Gastrocnemius medialis (tissue), 4 donors: Measurements from ENCODE around the gene SCNN1G. TPM values are rescaled to one million over a fixed set of nuclear protein-coding genes. Genes with fewer than 3 reads are reported as not detected.

Experiments used
- ATAC-seq, 2 donors: fragments of 150-250 bp; one replicate each; pipeline ENCODE4 v1.9.1; 2016
- DNase-seq, 2 donors: peaks; one replicate each; pipeline ENCODE4 v3.0.0-alpha.2; 2019
- H3K27ac ChIP-seq, 4 donors: fragments of 200-600 bp; sonication (generic); 1 replicate in 1 of 4; 2 replicates in 3 of 4; pipeline ENCODE4 v1.5.1; 2016 to 2018; ENCODE audit warnings: mild to moderate bottlenecking in 2 of 4, moderate library complexity in 1 of 4
- H3K27me3 ChIP-seq, 3 donors: fragments of 200-600 bp; sonication (generic) in 2 of 3; 1 replicate in 1 of 3; 2 replicates in 2 of 3; pipeline versions ENCODE4 v1.5.1 to v1.6.0; 2016 to 2019; ENCODE audit warnings: mild to moderate bottlenecking in 1 of 3, moderate library complexity in 1 of 3
- H3K36me3 ChIP-seq, 2 donors: fragments of 200-600 bp; sonication (generic) in 1 of 2; one replicate each; pipeline ENCODE4 v1.5.1; 2017 to 2018
- H3K4me1 ChIP-seq, 2 donors: fragments of 200-600 bp; sonication (generic) in 1 of 2; one replicate each; pipeline ENCODE4 v1.5.1; 2016 to 2017; ENCODE audit warnings: mild to moderate bottlenecking in 2 of 2
- H3K4me3 ChIP-seq, 4 donors: fragments of 200-600 bp; sonication (generic) in 3 of 4; 1 replicate in 1 of 4; 2 replicates in 3 of 4; pipeline ENCODE4 v1.5.1; 2016 to 2019; ENCODE audit warnings: mild to moderate bottlenecking in 2 of 4
- H3K9me3 ChIP-seq, 3 donors: fragments of 200-600 bp; sonication (generic) in 2 of 3; 1 replicate in 1 of 3; 2 replicates in 2 of 3; pipeline ENCODE4 v1.5.1; 2016 to 2019
- POLR2A ChIP-seq, 2 donors: fragments of 450-650 bp; IDR thresholded peaks; one replicate each; pipeline ENCODE4 v1.6.1; 2017; ENCODE audit warnings: antibody characterized with exemption in 2 of 2, mild to moderate bottlenecking in 2 of 2, moderate library complexity in 2 of 2
- in situ Hi-C, 4 donors: fragments of 200-750 bp; cut with MboI; loops; one replicate each; pipeline versions ENCODE4 v1.15.0 to v1.8.0; 2017; ENCODE audit warnings: low sequenced_read_pairs in 4 of 4
- intact Hi-C: fragments of 100-400 bp; cut with DNase I; formaldehyde crosslinking; loops from one replicate; pipeline ENCODE4 v1.15.1; 2023; ENCODE audit warnings: low total_unique reads
- total RNA-seq, 4 donors: library from RNA; depleted of rRNA; stranded (reverse); fragments of >200 nt; gene quantifications; one replicate each; pipeline versions ENCODE4 v1.1.0 to v1.2.3, GENCODE V29; 2016
- TF ChIP-seq, protein P1 (sequence below), 5 experiments: fragments of 450-650 bp in 3 of 5; fragments of 200-600 bp in 2 of 5; sonication (generic) in 2 of 5; IDR thresholded peaks in 4 of 5; conservative IDR thresholded peaks in 1 of 5; 1 replicate in 4 of 5; 2 replicates in 1 of 5; pipeline ENCODE4 v1.5.1; 2016 to 2019; ENCODE audit warnings: antibody characterized with exemption in 5 of 5, mild to moderate bottlenecking in 3 of 5, moderate library complexity in 3 of 5

Gene SCNN1G, protein sequence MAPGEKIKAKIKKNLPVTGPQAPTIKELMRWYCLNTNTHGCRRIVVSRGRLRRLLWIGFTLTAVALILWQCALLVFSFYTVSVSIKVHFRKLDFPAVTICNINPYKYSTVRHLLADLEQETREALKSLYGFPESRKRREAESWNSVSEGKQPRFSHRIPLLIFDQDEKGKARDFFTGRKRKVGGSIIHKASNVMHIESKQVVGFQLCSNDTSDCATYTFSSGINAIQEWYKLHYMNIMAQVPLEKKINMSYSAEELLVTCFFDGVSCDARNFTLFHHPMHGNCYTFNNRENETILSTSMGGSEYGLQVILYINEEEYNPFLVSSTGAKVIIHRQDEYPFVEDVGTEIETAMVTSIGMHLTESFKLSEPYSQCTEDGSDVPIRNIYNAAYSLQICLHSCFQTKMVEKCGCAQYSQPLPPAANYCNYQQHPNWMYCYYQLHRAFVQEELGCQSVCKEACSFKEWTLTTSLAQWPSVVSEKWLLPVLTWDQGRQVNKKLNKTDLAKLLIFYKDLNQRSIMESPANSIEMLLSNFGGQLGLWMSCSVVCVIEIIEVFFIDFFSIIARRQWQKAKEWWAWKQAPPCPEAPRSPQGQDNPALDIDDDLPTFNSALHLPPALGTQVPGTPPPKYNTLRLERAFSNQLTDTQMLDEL
- total RNA-seq, result under 1 TPM in 1 of 4 donors, not detected in 3; 0.58 TPM

DNA sequence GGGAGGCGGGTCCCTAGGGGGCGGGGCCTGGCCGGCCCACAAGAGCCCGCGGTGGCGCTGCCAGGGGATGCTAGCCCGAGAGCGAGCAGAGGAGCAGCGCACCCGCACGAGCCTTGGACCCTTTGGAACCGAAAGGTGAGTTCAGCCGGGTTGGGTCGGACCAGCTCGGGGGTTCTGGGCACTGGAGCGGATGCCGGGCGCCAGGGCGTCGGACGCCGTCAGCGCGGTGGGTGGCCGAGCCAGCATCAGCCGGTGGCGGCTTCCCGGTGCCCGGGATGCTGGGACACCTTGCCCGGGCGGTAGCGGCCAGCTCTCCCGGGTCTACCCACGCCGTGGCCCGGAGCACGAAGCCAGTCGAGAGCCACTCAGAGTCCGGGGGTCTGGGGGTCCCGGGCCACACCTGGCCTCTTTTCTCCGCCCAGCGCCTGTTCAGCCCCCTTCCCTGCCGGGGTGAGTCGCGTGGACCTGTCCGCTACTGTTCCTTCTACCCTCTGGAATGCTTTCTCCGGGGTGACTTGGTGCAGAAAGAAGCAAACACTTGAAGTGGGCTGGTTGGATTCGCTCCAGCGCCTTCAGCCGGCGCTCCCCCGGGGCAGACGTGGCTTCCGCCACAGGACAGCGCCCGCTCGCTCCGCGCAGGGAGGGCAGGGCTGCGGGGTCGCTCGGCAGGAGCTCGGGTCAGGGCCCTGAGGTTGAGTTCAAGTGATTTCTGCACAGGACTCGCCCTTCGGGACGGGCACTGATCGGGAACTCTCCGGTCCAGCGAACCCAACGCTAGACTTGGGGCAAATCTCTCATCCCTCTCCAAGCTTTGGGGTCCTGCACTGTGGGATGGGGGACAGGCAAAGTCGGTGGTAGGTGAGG lies at the start of gene SCNN1G:
Gene SCNN1G (plus strand): TSS at position 67 of the 864 bp plus-strand sequence. CDS start 3,527 bp downstream, outside the sequence.
- peak within 1 kb of the TSS; percentile 19 to 59 (median 50) for H3K4me3 ChIP-seq
- intact Hi-C loops, result loop anchor here (1.0 kb wide), 1 partner anchor 251 kb away; no protein-coding TSS in a partner anchor
- DNase-seq, result no peak

GRCh38 chr16:23132775-23133463 lies 49.6 kb upstream of the SCNN1G start:
- no peaks in the 10 kb centered on the region for H3K36me3 ChIP-seq

More for the DNA sequence above, at the start of gene SCNN1G:
- Histone ChIP-seq H3K27me3 (peaks cover 18 to 33% (median 30%) of the 10 kb centered on the region in 3 donors), H3K4me1 (peaks cover 7 to 16% of the 10 kb centered on the region in 2 donors), H3K9me3 (no peaks in the 10 kb centered on the region), H3K27ac (no peak within 1 kb of the TSS), H3K36me3 (no peaks in the 10 kb centered on the region)
- ATAC-seq, result peak; percentile 25 to 27
- TF ChIP-seq, protein P1, sequence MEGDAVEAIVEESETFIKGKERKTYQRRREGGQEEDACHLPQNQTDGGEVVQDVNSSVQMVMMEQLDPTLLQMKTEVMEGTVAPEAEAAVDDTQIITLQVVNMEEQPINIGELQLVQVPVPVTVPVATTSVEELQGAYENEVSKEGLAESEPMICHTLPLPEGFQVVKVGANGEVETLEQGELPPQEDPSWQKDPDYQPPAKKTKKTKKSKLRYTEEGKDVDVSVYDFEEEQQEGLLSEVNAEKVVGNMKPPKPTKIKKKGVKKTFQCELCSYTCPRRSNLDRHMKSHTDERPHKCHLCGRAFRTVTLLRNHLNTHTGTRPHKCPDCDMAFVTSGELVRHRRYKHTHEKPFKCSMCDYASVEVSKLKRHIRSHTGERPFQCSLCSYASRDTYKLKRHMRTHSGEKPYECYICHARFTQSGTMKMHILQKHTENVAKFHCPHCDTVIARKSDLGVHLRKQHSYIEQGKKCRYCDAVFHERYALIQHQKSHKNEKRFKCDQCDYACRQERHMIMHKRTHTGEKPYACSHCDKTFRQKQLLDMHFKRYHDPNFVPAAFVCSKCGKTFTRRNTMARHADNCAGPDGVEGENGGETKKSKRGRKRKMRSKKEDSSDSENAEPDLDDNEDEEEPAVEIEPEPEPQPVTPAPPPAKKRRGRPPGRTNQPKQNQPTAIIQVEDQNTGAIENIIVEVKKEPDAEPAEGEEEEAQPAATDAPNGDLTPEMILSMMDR (IDR thresholded peaks at IDR 0.05 in 4 of 5, conservative IDR thresholded peaks at IDR 0.05 in 1 of 5), result peak in 2 of 5 experiments; percentile 31 to 39
- no peak for TF ChIP-seq POLR2A (IDR thresholded peaks at IDR 0.05)
- in situ Hi-C loops, result loop anchor here in 2 of 4 donors (5.0 kb wide), 2 partner anchors 244 to 254 kb away; no protein-coding TSS in a partner anchor

DNA sequence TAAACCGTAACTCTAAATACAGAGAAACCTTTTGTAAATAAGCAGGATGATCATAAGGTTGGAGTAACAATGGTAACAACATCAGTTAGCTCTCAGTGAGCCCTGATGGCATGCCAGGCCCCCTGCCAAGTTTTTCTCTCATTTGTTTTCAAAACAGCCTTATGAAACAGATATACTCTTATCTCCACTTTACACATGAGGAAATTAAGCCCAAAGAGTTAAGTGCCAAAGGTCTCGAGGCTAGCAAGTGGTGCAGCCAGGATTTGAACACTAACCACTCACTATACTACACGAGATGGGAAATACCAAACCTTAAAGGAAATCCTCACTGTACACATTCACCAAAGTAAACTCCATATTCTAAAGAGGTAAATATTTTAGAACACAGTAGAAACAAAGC lies 48.3 kb upstream of the SCNN1G start:
- H3K27ac ChIP-seq, result peak overlapping the region in 3 of 4 donors; percentile 75 to 78 (median 77)
- in situ Hi-C loops (no loop called here), intact Hi-C loops (no loop called here)
- ATAC-seq (no peak), DNase-seq (no peak)
- H3K36me3 ChIP-seq, result no peaks in the 10 kb centered on the region
- TF ChIP-seq, protein P1 (IDR thresholded peaks at IDR 0.05 in 4 of 5, conservative IDR thresholded peaks at IDR 0.05 in 1 of 5), result no peak
- TF ChIP-seq POLR2A (IDR thresholded peaks at IDR 0.05), result no peak
- H3K27me3 ChIP-seq, result no peaks in the 10 kb centered on the region
- H3K9me3 ChIP-seq, result no peaks in the 10 kb centered on the region
- no peak overlapping the region for H3K4me3 ChIP-seq
- H3K4me1 ChIP-seq, result peaks cover 34 to 47% of the 10 kb centered on the region in 2 donors

More at GRCh38 chr16:23132775-23133463, 49.6 kb upstream of the SCNN1G start:
- no peaks in the 10 kb centered on the region for H3K9me3 ChIP-seq
- peak overlapping the region; percentile 14 to 46 (median 20) for H3K4me3 ChIP-seq
- H3K27me3 ChIP-seq, result no peaks in the 10 kb centered on the region
- in situ Hi-C loops, result no loop called here
- ATAC-seq, result peak; percentile 30 to 51
- intact Hi-C loops, result no loop called here
- H3K4me1 ChIP-seq, result peaks cover 34 to 47% of the 10 kb centered on the region in 2 donors
- H3K27ac ChIP-seq, result peak overlapping the region; percentile 63 to 78 (median 76)
- TF ChIP-seq, protein P1 (IDR thresholded peaks at IDR 0.05 in 4 of 5, conservative IDR thresholded peaks at IDR 0.05 in 1 of 5), result no peak
- TF ChIP-seq POLR2A (IDR thresholded peaks at IDR 0.05), result no peak
- no peak for DNase-seq

GRCh38 chr16:23137256-23137655 lies 45.3 kb upstream of the SCNN1G start:
- no peak for DNase-seq
- ATAC-seq, result no peak
- Histone ChIP-seq H3K4me3 (no peak overlapping the region), H3K27ac (no peak overlapping the region), H3K9me3 (no peaks in the 10 kb centered on the region), H3K27me3 (no peaks in the 10 kb centered on the region), H3K4me1 (peaks cover 16 to 29% of the 10 kb centered on the region in 2 donors), H3K36me3 (no peaks in the 10 kb centered on the region)
- intact Hi-C loops (no loop called here), in situ Hi-C loops (no loop called here)
- TF ChIP-seq POLR2A (IDR thresholded peaks at IDR 0.05), result no peak
- TF ChIP-seq, protein P1 (IDR thresholded peaks at IDR 0.05 in 4 of 5, conservative IDR thresholded peaks at IDR 0.05 in 1 of 5), result no peak
